Liver (tissue), 9 donors: Measurements from ENCODE around the gene CATSPER3. TPM values are rescaled to one million over a fixed set of nuclear protein-coding genes. Genes with fewer than 3 reads are reported as not detected.

ENCODE experiments used
- DNase-seq: peaks from one replicate; pipeline ENCODE4 v3.0.0-alpha.2; 2017; ENCODE audit warnings: low spot score
- H3K27ac ChIP-seq, 2 donors: one replicate each; pipeline ENCODE4 v1.7.0; 2013; ENCODE audit warnings: inconsistent platforms in 2 of 2, low read length in 2 of 2, control low read depth in 1 of 2, low read depth in 1 of 2, mild to moderate bottlenecking in 1 of 2
- H3K27me3 ChIP-seq, 4 donors: one replicate each; pipeline versions ENCODE4 v1.6.1 to v1.7.0; 2013; ENCODE audit warnings: low read length in 3 of 4, inconsistent platforms in 1 of 4, mild to moderate bottlenecking in 1 of 4, moderate library complexity in 1 of 4; ENCODE audit not compliant: control insufficient read depth in 4 of 4, insufficient read depth in 4 of 4
- H3K36me3 ChIP-seq, 4 donors: one replicate each; pipeline versions ENCODE4 v1.6.1 to v1.7.0; 2013; ENCODE audit warnings: low read length in 3 of 4, mild to moderate bottlenecking in 3 of 4, low read depth in 1 of 4, moderate library complexity in 1 of 4; ENCODE audit not compliant: control insufficient read depth in 4 of 4, insufficient read depth in 3 of 4
- H3K4me1 ChIP-seq, 4 donors: one replicate each; pipeline versions ENCODE4 v1.6.1 to v1.7.0; 2013; ENCODE audit warnings: low read length in 3 of 4, mild to moderate bottlenecking in 3 of 4, moderate library complexity in 1 of 4; ENCODE audit not compliant: control insufficient read depth in 4 of 4, insufficient read depth in 4 of 4
- H3K4me3 ChIP-seq, 3 donors: one replicate each; pipeline versions ENCODE4 v1.6.1 to v1.7.0; 2013; ENCODE audit warnings: low read length in 3 of 3, control low read depth in 1 of 3, low read depth in 1 of 3, mild to moderate bottlenecking in 1 of 3
- H3K9ac ChIP-seq, 2 donors: one replicate each; pipeline ENCODE4 v1.7.0; 2013; ENCODE audit warnings: low read length in 2 of 2, mild to moderate bottlenecking in 2 of 2, moderate library complexity in 2 of 2, control low read depth in 1 of 2, low read depth in 1 of 2
- H3K9me3 ChIP-seq, 4 donors: one replicate each; pipeline versions ENCODE4 v1.6.1 to v1.7.0; 2013; ENCODE audit warnings: low read length in 3 of 4; ENCODE audit not compliant: control insufficient read depth in 4 of 4
- ATF3 ChIP-seq: IDR thresholded peaks from 2 replicates; pipeline ENCODE4 v1.6.1; 2016; ENCODE audit warnings: antibody characterized with exemption
- CTCF ChIP-seq: fragments of 150-350 bp; IDR thresholded peaks from 2 replicates; pipeline ENCODE4 v1.5.1; 2017; ENCODE audit warnings: improper control_type of control experiment, low read depth, low read length; ENCODE audit not compliant: missing input control
- EGR1 ChIP-seq, 2 donors: IDR thresholded peaks; 2 replicates each; pipeline ENCODE4 v1.6.1; 2016 to 2018; ENCODE audit warnings: antibody characterized with exemption in 2 of 2, low read depth in 2 of 2
- FOXA1 ChIP-seq: IDR thresholded peaks from 2 replicates; pipeline ENCODE4 v1.6.1; 2016; ENCODE audit warnings: antibody characterized with exemption
- FOXA2 ChIP-seq: IDR thresholded peaks from 2 replicates; pipeline ENCODE4 v1.6.1; 2016; ENCODE audit warnings: antibody characterized with exemption
- GABPA ChIP-seq, 2 donors: IDR thresholded peaks in 1 of 2; conservative IDR thresholded peaks in 1 of 2; 2 replicates each; pipeline ENCODE4 v1.6.1; 2016; ENCODE audit warnings: antibody characterized with exemption in 2 of 2, mild to moderate bottlenecking in 1 of 2, moderate library complexity in 1 of 2
- HNF4A ChIP-seq, 2 donors: conservative IDR thresholded peaks; 2 replicates each; pipeline ENCODE4 v1.6.1; 2016; ENCODE audit warnings: antibody characterized with exemption in 2 of 2, mild to moderate bottlenecking in 2 of 2
- HNF4G ChIP-seq: IDR thresholded peaks from 2 replicates; pipeline ENCODE4 v1.6.1; 2016; ENCODE audit warnings: antibody characterized with exemption
- JUND ChIP-seq, 2 donors: IDR thresholded peaks; 2 replicates each; pipeline ENCODE4 v1.6.1; 2016; ENCODE audit warnings: antibody characterized with exemption in 2 of 2
- MAX ChIP-seq: IDR thresholded peaks from 2 replicates; pipeline ENCODE4 v1.6.1; 2016; ENCODE audit warnings: antibody characterized with exemption
- NR2F2 ChIP-seq: IDR thresholded peaks from 2 replicates; pipeline ENCODE4 v1.6.1; 2016; ENCODE audit warnings: antibody characterized with exemption
- RAD21 ChIP-seq, 2 donors: IDR thresholded peaks; 2 replicates each; pipeline ENCODE4 v1.6.1; 2016; ENCODE audit warnings: antibody characterized with exemption in 2 of 2, mild to moderate bottlenecking in 2 of 2
- REST ChIP-seq: IDR thresholded peaks from 2 replicates; pipeline ENCODE4 v1.6.1; 2016; ENCODE audit warnings: antibody characterized with exemption, mild to moderate bottlenecking
- RXRA ChIP-seq, 2 donors: IDR thresholded peaks; 2 replicates each; pipeline ENCODE4 v1.6.1; 2017 to 2018; ENCODE audit warnings: antibody characterized with exemption in 2 of 2, mild to moderate bottlenecking in 1 of 2
- SP1 ChIP-seq: IDR thresholded peaks from 2 replicates; pipeline ENCODE4 v1.6.1; 2018; ENCODE audit warnings: antibody characterized with exemption, mild to moderate bottlenecking
- TAF1 ChIP-seq: conservative IDR thresholded peaks from 2 replicates; pipeline ENCODE4 v1.6.1; 2016; ENCODE audit warnings: antibody characterized with exemption, mild to moderate bottlenecking
- YY1 ChIP-seq: IDR thresholded peaks from 2 replicates; pipeline ENCODE4 v1.6.1; 2016; ENCODE audit warnings: antibody characterized with exemption, mild to moderate bottlenecking
- ZBTB33 ChIP-seq: IDR thresholded peaks from 2 replicates; pipeline ENCODE4 v1.6.1; 2016; ENCODE audit warnings: antibody characterized with exemption
- WGBS: extraction: QIAGEN DNeasy Blood & Tissue Kit; methylation state at CpG from one replicate; pipeline ENCODE4 v1.1.7; 2013; 5-methylcytosine and 5-hydroxymethylcytosine counted together
- polyA plus RNA-seq, 2 donors: library from polyadenylated mRNA; stranded (reverse) in 1 of 2; unstranded in 1 of 2; fragments of 200-250 nt in 1 of 2; fragments of >200 nt in 1 of 2; fragmentation: Nextera tagmentation in 1 of 2; extraction: Ambion mirVana in 1 of 2; gene quantifications; one replicate each; pipeline versions ENCODE4 v1.2.1 to v1.2.3, GENCODE V29; 2013 to 2015
- total RNA-seq, 2 donors: library from RNA; depleted of rRNA; stranded (reverse); fragments of >200 nt; gene quantifications; one replicate each; pipeline ENCODE4 v1.2.3, GENCODE V29; 2014
- donor health status: healthy.
- donor health status: healthy.
- donor health status: healthy.
- donor health status: healthy.
- donor health status: healthy.

CATSPER3 gene
- total and polyA plus RNA-seq, 4 donors, result 0.28 to 0.37 (median 0.34) TPM

GRCh38 chr5:134939500-134939899 lies 28.2 kb upstream of the CATSPER3 start:
- H3K4me3 ChIP-seq, result no peak overlapping the region
- no peak for DNase-seq
- H3K9me3 ChIP-seq, result no peaks in the 10 kb centered on the region
- no peak overlapping the region for H3K9ac ChIP-seq
- H3K4me1 ChIP-seq, result no peaks in the 10 kb centered on the region
- 98% methylated on average over 1 of the region's 1 CpG for WGBS
- no peak overlapping the region for H3K27ac ChIP-seq
- H3K36me3 ChIP-seq, result peaks cover 0 to 14% (median 9%) of the 10 kb centered on the region in 4 donors
- TF ChIP-seq RXRA (IDR thresholded peaks at IDR 0.05) (no peak), HNF4G (no peak), GABPA (IDR thresholded peaks at IDR 0.05 in 1 of 2, conservative IDR thresholded peaks at IDR 0.05 in 1 of 2) (no peak), HNF4A (conservative IDR thresholded peaks at IDR 0.05) (no peak), REST (no peak), ATF3 (no peak), NR2F2 (no peak), FOXA1 (no peak), JUND (IDR thresholded peaks at IDR 0.05) (no peak), CTCF (no peak), YY1 (no peak), ZBTB33 (no peak), EGR1 (IDR thresholded peaks at IDR 0.05; ENCODE audit: low read depth in 2 of 2) (no peak), MAX (no peak), RAD21 (IDR thresholded peaks at IDR 0.05) (no peak), TAF1 (no peak), SP1 (no peak), FOXA2 (no peak)
- H3K27me3 ChIP-seq, result no peaks in the 10 kb centered on the region
